Measurements from ENCODE around the gene SLC35B2.

The SLC35B2 gene

GRCh38 chr6:44255105-44255808 is 2.1 kb downstream of the SLC35B2 start:
- peak overlapping the region; percentile 98 for H3K27ac Mint-ChIP-seq
- peaks cover 83% of the 10 kb centered on the region for H3K4me1 Mint-ChIP-seq
- peak overlapping the region; percentile 87 for H3K4me3 Mint-ChIP-seq
- peaks cover 85% of the 10 kb centered on the region for H3K36me3 Mint-ChIP-seq
- H3K9me3 Mint-ChIP-seq: no peaks in the 10 kb centered on the region
- ATAC-seq: no peak
- no peaks in the 10 kb centered on the region for H3K27me3 Mint-ChIP-seq

- H3K27me3 Mint-ChIP-seq: no peaks in the 10 kb centered on the region
- H3K36me3 Mint-ChIP-seq: peaks cover 87% of the 10 kb centered on the region
- ATAC-seq: no peak
- H3K9me3 Mint-ChIP-seq: no peaks in the 10 kb centered on the region
- peak overlapping the region; percentile 98 for H3K27ac Mint-ChIP-seq
- peaks cover 86% of the 10 kb centered on the region for H3K4me1 Mint-ChIP-seq
- peak overlapping the region; percentile 87 for H3K4me3 Mint-ChIP-seq
Observed at GRCh38 chr6:44254191-44255104, 2.9 kb downstream of the SLC35B2 start.

- peak overlapping the region; percentile 50 for H3K4me3 Mint-ChIP-seq
- no peak for ATAC-seq
- H3K4me1 Mint-ChIP-seq: peaks cover 87% of the 10 kb centered on the region
- no peaks in the 10 kb centered on the region for H3K27me3 Mint-ChIP-seq
- H3K27ac Mint-ChIP-seq: peak overlapping the region; percentile 98
- peaks cover 88% of the 10 kb centered on the region for H3K36me3 Mint-ChIP-seq
- no peaks in the 10 kb centered on the region for H3K9me3 Mint-ChIP-seq
Observed at GRCh38 chr6:44253307-44254101, 3.8 kb downstream of the SLC35B2 start.

- no peaks in the 10 kb centered on the region for H3K27me3 Mint-ChIP-seq
- H3K36me3 Mint-ChIP-seq: peaks cover 95% of the 10 kb centered on the region
- H3K27ac Mint-ChIP-seq: peak overlapping the region; percentile 16
- peak overlapping the region; percentile 51 for H3K4me3 Mint-ChIP-seq
- H3K4me1 Mint-ChIP-seq: peaks cover 81% of the 10 kb centered on the region
- no peaks in the 10 kb centered on the region for H3K9me3 Mint-ChIP-seq
- ATAC-seq: no peak
Observed at GRCh38 chr6:44251576-44252524, 5.5 kb downstream of the SLC35B2 start.

GRCh38 chr6:44250718-44251123 is 6.6 kb downstream of the SLC35B2 start:
- H3K36me3 Mint-ChIP-seq: peaks cover 85% of the 10 kb centered on the region
- H3K27ac Mint-ChIP-seq: peak overlapping the region; percentile 97
- H3K27me3 Mint-ChIP-seq: no peaks in the 10 kb centered on the region
- peak overlapping the region; percentile 96 for H3K4me3 Mint-ChIP-seq
- peaks cover 72% of the 10 kb centered on the region for H3K4me1 Mint-ChIP-seq
- no peak for ATAC-seq
- H3K9me3 Mint-ChIP-seq: no peaks in the 10 kb centered on the region

GRCh38 chr6:44250067-44250717 is 7.1 kb downstream of the SLC35B2 start:
- no peak for ATAC-seq
- H3K27ac Mint-ChIP-seq: peak overlapping the region; percentile 97
- H3K4me3 Mint-ChIP-seq: peak overlapping the region; percentile 96
- no peaks in the 10 kb centered on the region for H3K27me3 Mint-ChIP-seq
- H3K4me1 Mint-ChIP-seq: peaks cover 72% of the 10 kb centered on the region
- H3K9me3 Mint-ChIP-seq: no peaks in the 10 kb centered on the region
- peaks cover 80% of the 10 kb centered on the region for H3K36me3 Mint-ChIP-seq

GRCh38 chr6:44249082-44249748 is 8.1 kb downstream of the SLC35B2 start:
- Mint-ChIP-seq H3K9me3 (no peaks in the 10 kb centered on the region), H3K27ac (peak overlapping the region; percentile 97), H3K36me3 (peaks cover 70% of the 10 kb centered on the region), H3K27me3 (no peaks in the 10 kb centered on the region), H3K4me3 (peak overlapping the region; percentile 96), H3K4me1 (peaks cover 64% of the 10 kb centered on the region)
- ATAC-seq: no peak

GRCh38 chr6:44248579-44248978 is 8.7 kb downstream of the SLC35B2 start:
- Mint-ChIP-seq H3K9me3 (no peaks in the 10 kb centered on the region), H3K27ac (peak overlapping the region; percentile 97), H3K4me3 (peak overlapping the region; percentile 96), H3K27me3 (no peaks in the 10 kb centered on the region), H3K4me1 (peaks cover 58% of the 10 kb centered on the region), H3K36me3 (peaks cover 64% of the 10 kb centered on the region)
- no peak for ATAC-seq

- no peaks in the 10 kb centered on the region for H3K9me3 Mint-ChIP-seq
- H3K4me3 Mint-ChIP-seq: peak overlapping the region; percentile 96
- H3K4me1 Mint-ChIP-seq: peaks cover 48% of the 10 kb centered on the region
- peaks cover 54% of the 10 kb centered on the region for H3K36me3 Mint-ChIP-seq
- peak overlapping the region; percentile 97 for H3K27ac Mint-ChIP-seq
- H3K27me3 Mint-ChIP-seq: no peaks in the 10 kb centered on the region
- ATAC-seq: peak; percentile 70
Observed at GRCh38 chr6:44247338-44248302, 9.7 kb downstream of the SLC35B2 start.

- H3K27ac Mint-ChIP-seq: peak within 1 kb of the TSS; percentile 97
- H3K27me3 Mint-ChIP-seq: no peaks in the 10 kb centered on the region
- H3K36me3 Mint-ChIP-seq: peaks cover 46% of the 10 kb centered on the region
- peak within 1 kb of the TSS; percentile 96 for H3K4me3 Mint-ChIP-seq
- ATAC-seq: peak; percentile 89
- no peaks in the 10 kb centered on the region for H3K9me3 Mint-ChIP-seq
- peaks cover 42% of the 10 kb centered on the region for H3K4me1 Mint-ChIP-seq
Observed at GRCh38 chr6:44246663-44247337, 10.5 kb downstream of the SLC35B2 start, which contains the start of gene HSP90AB1. Gene HSP90AB1, plus strand, starts transcription at chr6:44247101. Its CDS starts 1,529 bp downstream, at chr6:44248630.

GRCh38 chr6:44245912-44246662 is 11.2 kb downstream of the SLC35B2 start:
- Mint-ChIP-seq H3K9me3 (no peaks in the 10 kb centered on the region), H3K27ac (peak overlapping the region; percentile 97), H3K4me1 (peaks cover 37% of the 10 kb centered on the region), H3K4me3 (peak overlapping the region; percentile 96), H3K27me3 (no peaks in the 10 kb centered on the region), H3K36me3 (peaks cover 41% of the 10 kb centered on the region)
- ATAC-seq: peak; percentile 78

Measured in stimulated activated memory B cell treated with anti-CD40 and anti-IgM and Interleukin-4, amounts not matched to agents 10 μg/mL and 1 μg/mL and 100 μg/mL, for 72 hours (primary cell).